ENCODE data around the gene SND1.

SND1 gene

DNA sequence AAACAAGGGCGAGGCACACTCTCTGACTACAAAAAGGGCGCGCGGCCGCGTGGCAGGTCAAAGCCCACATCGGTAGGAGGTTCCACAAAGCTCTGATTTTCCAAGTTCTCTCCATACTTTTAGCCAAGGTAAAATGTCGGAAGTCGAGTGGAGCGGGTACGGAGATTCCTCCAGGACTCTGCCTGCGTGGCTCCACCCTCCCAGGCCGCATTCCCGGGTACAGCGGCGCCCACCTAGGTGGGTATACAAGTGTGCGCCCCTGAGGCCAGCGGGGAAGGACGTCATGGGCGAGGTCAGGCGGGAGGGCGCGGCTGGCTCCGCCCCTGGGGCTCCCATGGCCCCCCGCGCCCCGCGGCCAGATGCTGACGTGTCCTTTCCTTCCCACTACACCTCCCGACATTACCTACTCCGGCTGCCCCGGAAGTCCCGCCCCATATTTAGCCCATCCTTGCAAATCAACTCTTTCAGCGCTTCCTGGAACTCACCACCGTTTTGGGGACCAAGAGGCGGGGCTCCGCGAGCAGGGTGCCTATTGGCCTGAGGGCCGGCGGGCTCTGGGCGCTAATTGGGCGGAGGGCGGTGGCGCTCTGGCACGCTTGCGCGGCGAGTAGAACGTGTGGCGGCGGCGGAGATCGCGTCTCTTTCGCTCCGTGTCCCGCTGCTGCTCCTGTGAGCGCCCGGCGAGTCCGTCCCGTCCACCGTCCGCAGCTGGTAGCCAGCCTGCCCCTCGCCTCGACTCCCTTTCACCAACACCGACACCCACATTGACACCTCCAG, at the start of gene SND1:
TSS of gene SND1 (plus strand) at position 639 of the 777 bp plus-strand sequence. CDS start 180 bp downstream, outside the sequence.
- peak; percentile 98 for DNase-seq (ENCODE audit: low read depth)

DNA sequence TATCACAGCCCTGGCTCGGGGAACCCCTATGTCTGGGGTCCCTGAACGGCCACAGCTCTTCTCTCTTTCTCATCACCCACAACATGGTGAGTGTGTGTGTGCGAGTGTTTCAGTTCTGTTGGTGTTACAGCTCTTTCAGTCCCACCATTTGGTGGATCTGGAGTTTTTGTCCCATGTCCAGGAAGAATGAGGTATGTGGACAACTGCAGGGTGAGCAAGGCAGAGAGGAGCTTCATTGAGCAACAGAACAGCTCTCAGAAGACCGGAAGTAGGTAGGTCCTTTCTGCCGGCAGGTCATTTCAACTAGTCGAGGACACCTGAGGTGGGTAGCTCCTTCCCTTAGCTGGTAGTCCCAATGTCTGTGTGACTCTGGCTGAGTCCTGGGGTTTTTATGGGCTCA, 43.5 kb upstream of the SND1 start:
- DNase-seq (ENCODE audit: low read depth), result no peak

DNA sequence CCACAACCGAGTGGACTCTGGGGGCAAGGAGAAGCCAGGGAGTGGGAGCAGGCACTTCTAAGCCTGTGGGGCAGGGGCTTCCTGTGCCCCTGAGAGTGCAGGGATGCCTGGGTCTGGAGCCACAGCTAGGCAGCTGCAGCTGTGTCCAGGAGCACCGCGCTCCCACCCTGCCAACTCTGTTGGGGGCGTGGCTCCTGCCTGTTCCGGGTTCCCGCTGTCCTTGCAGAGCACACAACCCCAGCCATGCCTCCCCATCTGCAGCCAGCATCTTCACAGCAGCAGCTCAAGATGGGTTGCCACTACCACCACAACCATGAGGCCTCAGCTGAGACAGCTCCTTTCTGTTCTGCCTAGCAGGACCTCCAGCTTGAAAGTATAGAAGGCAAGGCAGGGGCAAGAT, 42.7 kb upstream of the SND1 start:
- no peak for DNase-seq (ENCODE audit: low read depth)

DNA sequence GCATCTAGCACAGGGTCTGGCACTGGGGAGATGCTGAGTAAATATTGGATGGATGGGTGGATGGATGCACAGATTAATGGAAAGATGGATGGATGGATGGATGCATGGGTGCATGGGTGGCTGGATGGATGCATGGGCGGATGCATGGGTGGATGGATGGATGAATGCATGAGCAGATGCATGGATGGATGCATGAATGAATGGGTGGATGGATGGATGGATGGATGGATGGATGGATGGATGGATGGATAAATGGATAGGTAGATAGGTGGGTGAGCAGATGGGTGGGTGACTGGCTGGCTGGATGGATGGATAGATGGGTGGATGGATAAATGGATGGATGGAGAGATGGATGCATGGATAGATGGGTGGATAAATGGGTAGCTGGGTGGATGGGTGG, 39.7 kb upstream of the SND1 start:
- DNase-seq (ENCODE audit: low read depth), result no peak

DNA sequence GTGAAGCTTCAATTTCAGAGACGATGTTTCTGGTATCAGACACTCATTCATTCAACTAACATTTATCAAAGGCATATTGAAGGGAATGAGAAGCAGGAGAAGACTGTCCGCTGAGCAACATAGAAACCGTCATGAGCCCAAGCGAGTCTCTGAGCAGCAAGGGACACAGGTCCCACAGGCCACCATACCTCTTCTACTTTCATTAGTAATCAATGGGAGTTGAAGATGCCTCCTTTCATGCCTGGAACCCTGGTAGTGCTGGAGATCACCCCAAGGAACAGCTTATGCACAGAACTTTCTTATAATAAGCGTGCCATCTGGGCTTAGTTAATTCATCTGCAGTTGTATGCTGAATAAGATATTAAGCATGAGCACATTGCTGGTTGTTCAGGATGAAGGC, 35.3 kb upstream of the SND1 start:
- no peak for DNase-seq (ENCODE audit: low read depth)

DNA sequence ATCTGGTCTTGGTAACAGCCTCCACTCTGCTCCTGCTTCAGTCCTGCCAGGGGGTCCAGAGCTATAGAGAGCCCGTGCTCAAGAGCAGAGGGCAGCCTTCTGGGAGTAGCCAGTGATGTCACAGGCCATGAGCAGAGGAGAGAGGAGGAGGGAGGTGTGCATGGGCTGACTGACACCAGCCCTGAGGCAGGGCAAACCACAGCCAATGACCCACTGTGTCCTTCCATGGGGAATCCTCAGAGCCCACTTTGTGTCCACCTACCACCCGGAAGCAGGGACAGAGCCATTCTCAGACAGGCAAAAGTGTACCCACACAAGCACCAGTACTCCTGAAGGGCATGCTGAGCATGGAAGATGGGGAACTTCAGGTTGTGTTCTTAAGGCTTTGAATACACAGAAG, 34.0 kb upstream of the SND1 start, which contains the start of gene PAX4:
TSS of gene PAX4 (minus strand) at position 101 of the 400 bp plus-strand sequence. CDS start 2,214 bp downstream, outside the sequence.
- no peak for DNase-seq (ENCODE audit: low read depth)

DNA sequence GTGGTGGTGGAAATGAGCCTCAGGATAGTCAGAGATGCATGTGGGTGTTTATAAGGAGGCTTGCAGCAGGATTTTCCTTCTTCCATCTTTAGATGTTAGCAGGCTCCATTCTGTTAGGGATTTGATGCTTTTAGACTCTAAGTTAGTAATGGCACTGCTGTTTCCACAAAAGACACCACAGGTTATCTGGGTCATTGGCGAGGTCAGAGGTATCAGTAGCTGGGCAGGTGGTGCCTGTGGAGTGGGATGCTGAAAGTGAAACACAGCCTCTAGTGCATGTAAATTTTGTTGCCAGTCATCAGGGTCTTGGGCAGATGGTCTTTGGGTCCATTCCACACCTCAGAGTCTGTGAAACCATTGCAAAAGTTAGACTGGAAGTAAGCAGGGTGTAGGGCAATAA, 33.2 kb upstream of the SND1 start:
- DNase-seq (ENCODE audit: low read depth), result no peak

DNA sequence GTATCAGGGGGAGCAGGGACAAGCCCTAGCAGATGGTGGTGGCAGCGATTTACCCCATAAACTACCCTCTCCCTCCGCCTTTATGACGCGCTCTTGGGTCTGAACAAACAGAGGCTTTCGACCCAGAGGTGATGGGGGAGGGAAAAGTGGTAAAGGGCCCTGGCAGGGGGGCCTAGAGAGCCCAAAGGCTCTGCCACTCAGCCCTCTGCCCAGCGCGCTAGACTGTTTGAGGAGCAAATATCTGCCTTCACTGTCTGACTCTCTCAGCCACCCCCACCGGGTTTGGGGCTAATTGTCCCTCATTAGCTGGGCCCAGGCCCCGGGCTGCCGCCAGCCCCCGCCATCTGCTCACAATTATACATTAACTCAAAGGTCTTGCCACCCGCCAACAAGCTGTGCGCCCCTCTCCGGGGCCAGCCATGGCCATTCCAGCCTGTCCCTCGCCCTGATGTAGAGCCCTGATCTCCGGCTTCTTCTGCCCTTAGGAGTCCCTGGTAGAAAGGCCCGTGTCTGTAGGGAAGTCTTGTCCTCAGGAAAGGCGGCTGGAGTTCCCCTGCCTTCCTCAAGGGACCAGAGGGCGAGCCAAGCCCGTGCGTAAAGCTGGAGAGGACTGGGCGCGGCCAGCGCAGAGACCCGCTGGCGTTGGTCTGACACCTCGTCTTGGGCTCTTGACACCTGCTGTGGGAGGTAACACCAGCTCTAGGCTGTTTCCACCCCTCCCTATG, 32.2 kb upstream of the SND1 start:
- DNase-seq (ENCODE audit: low read depth), result no peak

DNA sequence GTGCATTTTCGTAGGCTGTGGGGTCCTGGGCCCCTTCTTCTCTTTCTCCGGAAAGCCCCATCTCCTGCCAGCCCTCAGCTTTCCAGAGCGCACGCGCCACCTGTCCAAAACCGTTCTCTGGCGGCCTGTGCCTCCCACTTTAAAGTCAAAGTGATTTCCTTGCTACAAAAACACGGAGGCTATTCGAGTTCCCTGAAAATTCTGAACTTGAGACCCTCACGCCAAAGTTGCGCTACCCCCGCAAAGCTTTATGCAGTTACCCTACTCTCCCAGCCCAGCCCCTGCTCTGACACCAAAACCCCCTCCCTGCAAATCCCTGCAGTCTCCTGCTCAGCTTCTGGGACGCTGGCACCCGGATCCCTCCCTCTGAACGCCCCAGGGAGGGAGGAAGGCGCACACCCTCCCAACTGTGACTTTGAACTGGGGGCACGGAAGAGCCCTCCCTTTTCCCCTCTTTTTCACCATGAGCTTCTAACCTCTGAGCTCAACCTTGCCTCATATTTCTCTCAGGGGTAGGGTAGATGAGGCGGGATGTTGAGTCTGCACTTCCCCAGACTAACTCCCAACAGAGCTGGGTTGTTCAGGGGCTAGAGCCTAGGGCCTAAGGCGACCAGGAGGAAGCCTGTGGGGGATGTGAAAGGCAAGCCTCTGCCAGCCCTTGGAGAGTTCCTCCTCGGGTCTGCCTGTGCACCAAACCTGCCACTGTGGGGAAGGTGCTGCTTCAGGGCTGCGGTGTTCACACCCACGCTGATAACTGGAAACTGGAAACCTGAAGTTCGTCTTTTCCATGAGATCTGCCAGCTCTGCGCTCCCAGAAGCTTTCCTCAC, 31.4 kb upstream of the SND1 start:
- DNase-seq (ENCODE audit: low read depth), result no peak

DNA sequence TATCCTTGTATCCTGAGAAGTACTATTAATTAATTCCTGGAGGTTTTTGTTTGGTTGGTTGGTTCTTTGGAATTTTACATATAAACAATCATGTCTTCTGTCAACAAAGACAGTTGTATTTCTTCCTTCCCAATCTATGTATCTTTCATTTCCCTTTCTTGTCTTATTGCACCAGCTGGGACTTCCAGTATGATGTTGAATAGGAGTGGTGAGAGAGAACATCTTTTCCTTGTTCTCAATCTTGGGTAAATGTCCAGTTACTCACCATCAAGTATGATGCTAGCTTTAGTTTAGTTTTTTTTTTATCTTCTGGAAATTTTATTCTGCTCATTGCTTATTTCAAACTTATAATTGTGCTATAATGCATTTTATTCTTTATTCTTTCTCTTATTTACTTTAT, 26.7 kb upstream of the SND1 start:
- DNase-seq (ENCODE audit: low read depth), result no peak

DNA sequence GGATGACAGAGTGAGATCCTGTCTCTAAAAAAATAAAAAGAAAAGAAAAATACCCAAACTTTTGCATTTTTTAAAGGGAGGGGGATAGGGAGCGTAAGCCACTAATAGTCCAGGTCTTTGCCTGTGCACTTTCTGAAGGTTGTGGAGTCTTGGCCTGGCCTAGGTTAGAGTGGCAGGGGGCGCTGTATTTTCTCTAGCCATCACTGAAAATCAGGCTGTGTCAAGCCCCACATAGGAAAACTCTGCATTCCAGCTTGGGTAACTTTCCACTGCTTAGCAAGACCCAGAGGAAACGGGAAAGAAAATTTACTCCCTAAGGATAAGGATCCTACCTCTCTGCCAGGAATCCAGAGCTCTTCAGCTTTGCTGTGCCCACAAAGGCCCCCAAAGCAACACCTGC, 23.5 kb upstream of the SND1 start:
- no peak for DNase-seq (ENCODE audit: low read depth)

DNA sequence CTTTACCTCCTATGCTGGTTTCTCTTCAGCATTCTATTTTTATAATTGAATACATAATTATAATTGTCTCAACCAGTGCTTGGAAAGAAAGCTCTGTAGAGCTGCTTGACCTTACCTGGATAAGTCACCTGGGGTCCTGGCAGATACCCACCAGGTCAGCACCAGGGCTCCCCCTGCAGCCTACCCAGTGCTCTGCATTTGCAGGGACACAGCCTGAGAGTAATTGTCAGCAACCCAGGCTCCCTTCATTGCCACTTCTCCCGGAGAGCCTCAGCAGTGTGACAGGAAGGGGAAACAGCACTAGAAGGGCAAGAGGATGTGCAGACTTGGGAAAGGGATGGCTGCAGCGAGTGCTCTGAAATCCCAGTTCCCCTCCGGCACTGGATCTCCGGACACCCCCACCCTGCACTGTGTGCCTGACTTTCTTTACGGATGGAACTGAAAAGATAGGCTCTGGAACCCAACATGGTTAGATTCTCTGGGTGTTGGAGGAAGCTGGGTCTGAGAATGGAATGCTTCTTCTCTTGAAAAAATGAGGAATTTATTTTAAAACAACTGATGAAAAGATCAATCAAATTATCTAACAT, 22.6 kb upstream of the SND1 start:
- no peak for DNase-seq (ENCODE audit: low read depth)

DNA sequence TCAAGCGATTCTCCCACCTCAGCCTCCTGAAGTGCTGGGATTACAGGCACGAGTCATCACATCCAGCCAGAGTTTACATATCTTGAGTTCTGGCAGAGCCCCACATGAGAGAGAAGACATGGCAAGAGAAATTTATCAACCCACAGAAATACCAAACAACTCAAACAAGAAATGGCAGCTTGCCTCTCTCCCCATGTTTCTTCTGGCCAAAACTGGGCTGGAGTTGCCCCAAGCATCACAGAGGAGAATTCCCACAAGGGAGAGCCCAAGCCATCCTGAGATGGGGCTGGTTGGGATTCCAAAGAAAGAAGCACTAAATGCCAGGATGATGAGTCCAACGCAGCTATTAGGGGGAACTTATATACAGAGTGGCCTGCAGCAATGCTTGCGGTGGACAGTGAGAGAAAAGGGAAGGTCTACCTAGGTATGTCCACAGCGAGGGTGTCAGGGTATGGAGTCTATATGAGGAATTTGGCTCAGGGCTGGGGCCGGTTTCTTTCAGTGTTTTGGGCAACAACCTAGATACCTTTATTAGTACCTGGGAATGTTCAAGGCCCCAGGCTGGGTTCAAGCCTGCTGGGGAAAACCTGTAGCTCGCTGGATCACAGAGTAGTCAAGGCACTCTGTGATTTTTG, 19.6 kb upstream of the SND1 start:
- no peak for DNase-seq (ENCODE audit: low read depth)

DNA sequence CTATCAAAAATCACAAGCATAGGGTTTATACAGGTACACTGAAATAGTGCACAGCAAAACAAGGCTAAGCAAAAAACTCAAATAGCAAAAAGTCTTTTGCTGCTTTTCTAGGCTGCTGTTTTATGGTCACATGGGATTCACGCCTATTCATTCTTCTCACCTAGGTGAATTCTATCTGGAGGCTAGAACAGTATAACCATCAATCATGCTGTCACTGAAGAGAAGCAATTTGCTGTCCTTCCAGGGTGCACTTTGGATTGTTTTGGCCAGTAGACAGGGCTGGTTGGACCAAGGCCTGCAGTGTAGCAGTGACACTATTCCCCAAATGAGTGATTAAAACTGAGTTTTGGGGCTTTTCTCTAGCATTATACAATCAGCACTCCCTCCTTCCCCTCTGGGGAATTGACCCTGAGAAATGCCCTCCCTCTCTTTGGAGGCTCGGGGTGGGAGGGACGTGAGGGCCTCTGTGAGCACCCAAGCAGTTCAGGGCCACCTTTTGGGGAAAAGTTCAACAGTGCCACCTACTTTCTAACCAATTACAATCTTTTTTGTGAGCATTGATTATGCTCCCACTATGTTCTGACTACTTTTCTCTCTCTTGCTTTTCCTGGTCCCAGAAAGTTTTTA, 16.2 kb upstream of the SND1 start:
- no peak for DNase-seq (ENCODE audit: low read depth)

DNA sequence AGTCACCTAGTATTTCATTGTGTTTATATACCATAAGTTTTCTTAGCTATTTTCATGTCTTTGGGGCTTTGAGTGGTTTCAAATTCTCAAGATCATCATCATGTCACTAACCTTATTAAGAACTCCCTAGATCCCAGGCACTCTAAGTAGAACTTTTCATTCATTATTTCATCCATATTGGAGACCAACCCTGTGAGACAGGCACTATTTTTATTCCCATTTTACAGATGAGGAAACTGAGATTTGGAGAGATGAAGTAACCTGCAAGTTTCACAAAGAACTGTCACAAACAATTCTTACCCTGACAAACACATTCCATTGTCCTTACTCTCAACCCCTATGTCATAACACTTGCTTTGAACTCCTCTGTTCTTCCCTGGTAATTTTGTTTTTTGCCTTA, 13.8 kb upstream of the SND1 start:
- DNase-seq (ENCODE audit: low read depth), result no peak

DNA sequence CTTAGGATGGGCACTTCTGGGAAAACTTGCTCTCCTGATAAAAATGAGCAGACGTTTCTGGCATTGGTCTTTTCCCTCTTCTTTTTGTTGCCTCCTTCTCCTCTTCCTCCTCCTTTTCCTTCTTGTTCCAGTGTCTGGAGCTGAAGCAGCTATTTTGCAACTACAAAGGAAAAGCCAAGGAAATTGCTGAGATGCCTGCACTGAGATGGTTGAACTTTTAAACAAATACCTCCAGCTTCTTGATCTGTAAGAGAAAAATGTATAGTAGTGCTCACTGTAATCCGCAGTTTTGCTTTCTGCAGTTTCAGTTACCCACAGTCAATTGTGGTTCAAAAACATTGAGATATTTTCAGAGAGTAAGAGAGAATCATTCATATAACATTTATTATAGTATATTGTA, 7.5 kb upstream of the SND1 start:
- DNase-seq (ENCODE audit: low read depth), result no peak

DNA sequence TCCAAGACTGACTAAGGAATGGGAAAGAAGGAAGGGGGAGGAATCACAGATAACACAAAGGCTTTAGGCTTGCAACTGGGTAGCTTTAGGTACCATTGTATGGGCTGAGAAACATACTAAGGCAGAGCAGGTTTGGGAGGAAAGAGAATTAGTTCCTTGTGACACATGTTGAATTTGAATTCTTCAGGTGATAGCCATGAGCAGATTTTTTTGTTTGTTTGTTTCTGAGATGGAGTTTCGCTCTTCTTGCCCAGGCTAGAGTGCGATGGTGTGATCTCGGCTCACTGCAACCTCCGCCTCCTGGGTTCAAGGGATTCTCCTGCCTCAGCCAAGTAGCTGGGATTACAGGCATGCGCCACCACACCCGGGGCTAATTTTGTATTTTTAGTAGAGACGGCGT, 4.4 kb upstream of the SND1 start:
- no peak for DNase-seq (ENCODE audit: low read depth)

DNA sequence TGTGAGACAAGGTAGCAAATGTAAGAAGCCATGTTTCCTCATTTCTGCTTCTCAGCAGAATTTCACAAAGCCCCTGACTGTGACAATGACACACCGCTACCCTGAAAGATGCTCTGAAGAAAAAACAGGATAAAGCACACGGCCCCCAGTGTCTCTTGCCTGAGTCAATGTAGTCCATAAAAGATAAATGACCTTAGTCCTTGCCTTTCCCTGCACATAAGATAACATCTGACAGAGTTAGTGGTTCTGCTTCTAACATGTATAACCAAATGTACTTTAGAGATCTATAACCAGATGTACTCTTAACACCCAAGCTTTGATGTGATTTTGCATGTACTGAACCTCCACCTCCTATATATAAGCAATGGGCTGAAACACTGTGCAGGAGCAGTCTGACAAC, 3.0 kb upstream of the SND1 start:
- no peak for DNase-seq (ENCODE audit: low read depth)

DNA sequence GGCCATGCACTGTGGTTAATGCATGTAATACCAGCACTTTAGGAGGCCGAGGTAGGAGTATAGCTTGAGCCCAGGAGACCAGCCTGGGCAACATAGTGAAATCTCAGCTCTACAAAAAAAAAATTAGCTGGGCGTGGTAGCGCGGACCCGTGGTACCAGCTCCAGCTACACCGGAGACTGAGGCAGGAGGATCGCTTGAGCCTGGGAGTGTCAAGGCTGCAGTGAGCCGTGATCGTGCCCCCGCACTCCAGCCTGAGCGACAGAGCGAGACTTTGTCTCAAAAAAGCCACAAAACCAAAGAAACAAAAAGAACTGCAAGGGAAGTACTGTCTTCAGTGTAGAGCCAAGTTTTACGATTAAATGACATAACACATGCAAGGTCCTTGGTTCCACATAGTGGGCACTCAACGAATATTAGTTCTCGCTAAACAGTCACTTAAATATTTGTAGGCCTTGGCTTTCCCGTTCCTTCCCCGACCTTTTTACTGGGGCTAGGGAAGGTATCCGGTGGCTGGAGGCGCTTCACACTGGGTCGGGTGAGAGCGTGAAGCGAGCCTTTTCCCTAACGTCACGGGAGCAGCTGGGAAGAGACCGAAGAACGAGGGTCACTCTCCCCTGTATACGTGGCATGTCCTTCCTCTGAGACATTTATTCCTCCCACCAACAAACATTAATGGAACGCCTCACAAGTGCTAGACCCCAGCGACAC, 993 bp upstream of the SND1 start:
- no peak for DNase-seq (ENCODE audit: low read depth)

DNA sequence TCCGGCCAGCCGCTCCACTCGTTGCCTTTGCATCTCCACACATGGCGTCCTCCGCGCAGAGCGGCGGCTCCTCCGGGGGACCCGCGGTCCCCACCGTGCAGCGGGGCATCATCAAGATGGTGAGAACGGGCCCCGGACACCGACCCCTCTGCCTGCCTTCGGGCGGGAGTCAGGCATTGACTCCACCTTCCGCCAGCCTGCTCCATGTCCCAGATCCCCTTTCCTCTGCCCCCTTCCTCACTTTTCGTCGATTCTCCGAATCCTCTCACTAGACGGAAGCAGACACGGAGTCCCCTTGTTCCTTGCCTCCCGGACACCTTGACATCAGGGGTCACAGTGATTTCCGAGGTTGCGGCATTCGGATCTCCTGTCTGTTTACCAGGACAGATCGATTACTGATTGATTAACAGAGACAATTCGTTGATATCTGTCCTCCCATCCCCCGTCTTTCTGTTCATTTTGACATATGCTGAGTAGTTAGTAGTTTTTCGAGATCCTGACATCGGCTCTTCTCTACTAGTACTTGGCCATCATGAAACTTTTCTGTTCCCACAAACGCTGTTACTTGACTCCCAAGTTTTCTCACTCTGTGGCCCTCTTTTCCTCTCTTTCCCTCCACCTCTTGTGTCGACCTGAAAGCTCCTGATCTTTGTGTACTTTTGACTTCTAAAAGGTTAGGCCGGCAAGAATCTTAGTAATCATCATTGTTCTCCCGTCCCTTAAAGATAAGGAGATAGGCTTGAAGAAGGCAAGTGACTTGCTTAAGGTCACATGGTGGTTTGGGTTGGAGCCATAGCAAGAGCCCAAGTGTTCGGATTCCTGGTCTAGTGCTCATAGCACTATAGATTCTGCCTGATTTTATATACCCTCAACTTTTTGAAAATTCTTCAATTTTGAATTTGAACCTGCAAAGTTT, 597 bp downstream of the SND1 start:
- no peak for DNase-seq (ENCODE audit: low read depth)

All from stimulated activated CD8-positive, alpha-beta memory T cell treated with anti-CD3 and anti-CD28 coated beads, Interleukin-12 subunit alpha, Interleukin-12 subunit beta, amount 100 ng/mL, for 1 hour (primary cell).